Measurements from ENCODE around the gene ZBTB2.
"Not testable (repeated sequence)": the region's sequence is repeated elsewhere in the genome, so short reads cannot be mapped to it uniquely, and the experiment has no call there.

The ZBTB2 gene

DNA sequence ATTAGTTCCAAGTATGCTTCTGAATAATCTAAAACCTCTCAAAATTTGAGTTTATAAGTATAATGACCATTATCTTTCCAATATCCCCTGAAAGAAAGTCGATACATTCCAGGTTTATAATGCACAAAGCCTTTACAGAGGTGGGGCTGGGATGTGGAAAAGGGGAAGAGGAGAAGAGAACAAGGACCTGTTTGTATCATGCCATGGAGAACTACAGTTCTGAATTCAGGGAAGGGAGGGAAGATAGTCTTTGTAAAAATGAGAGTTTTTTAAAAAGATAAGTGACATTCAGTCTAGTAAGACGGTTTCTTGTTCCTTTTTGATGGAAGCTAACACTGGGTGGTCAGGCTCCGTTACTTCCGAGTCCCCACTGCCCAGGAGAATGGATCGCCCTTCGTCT, 26.1 kb downstream of the ZBTB2 start:
- Histone ChIP-seq H3K9me3 (ENCODE audit: severe bottlenecking) (no peaks in the 10 kb centered on the region), H3K4me3 (ENCODE audit: low read depth, low read length) (no peak overlapping the region), H3K36me3 (peaks cover 34% of the 10 kb centered on the region), H3K27me3 (ENCODE audit: insufficient read depth, low read depth, severe bottlenecking) (no peaks in the 10 kb centered on the region), H3K27ac (no peak overlapping the region)
- DNase-seq: no peak
- TF ChIP-seq, protein P1, sequence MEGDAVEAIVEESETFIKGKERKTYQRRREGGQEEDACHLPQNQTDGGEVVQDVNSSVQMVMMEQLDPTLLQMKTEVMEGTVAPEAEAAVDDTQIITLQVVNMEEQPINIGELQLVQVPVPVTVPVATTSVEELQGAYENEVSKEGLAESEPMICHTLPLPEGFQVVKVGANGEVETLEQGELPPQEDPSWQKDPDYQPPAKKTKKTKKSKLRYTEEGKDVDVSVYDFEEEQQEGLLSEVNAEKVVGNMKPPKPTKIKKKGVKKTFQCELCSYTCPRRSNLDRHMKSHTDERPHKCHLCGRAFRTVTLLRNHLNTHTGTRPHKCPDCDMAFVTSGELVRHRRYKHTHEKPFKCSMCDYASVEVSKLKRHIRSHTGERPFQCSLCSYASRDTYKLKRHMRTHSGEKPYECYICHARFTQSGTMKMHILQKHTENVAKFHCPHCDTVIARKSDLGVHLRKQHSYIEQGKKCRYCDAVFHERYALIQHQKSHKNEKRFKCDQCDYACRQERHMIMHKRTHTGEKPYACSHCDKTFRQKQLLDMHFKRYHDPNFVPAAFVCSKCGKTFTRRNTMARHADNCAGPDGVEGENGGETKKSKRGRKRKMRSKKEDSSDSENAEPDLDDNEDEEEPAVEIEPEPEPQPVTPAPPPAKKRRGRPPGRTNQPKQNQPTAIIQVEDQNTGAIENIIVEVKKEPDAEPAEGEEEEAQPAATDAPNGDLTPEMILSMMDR (IDR thresholded peaks at IDR 0.05; ENCODE audit: low read depth, low read length): no peak

DNA sequence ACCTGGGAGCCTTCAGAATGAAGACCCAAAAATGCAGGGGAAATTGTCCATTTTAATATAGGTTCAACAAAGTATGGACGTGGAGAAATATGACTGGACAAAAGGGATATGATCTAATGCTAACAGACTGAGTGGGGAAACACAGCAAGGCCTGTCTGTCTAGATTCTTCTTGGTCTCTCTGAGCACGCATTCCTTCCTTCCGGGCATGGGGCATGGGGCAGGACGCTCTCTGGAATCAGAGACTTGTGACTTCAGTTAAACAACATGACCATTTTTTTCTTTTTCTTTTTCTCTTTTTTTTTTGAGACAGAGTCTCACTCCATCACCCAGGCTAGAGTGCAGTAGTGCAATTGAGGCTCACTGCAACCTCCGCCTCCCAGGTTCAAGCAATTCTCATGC, 31.9 kb downstream of the ZBTB2 start:
- H3K27ac ChIP-seq: no peak overlapping the region
- H3K27me3 ChIP-seq (ENCODE audit: insufficient read depth, low read depth, severe bottlenecking): no peaks in the 10 kb centered on the region
- TF ChIP-seq, protein P1 (IDR thresholded peaks at IDR 0.05; ENCODE audit: low read depth, low read length): no peak
- H3K4me3 ChIP-seq (ENCODE audit: low read depth, low read length): no peak overlapping the region
- H3K9me3 ChIP-seq (ENCODE audit: severe bottlenecking): no peaks in the 10 kb centered on the region
- H3K36me3 ChIP-seq: peaks cover 6% of the 10 kb centered on the region
- DNase-seq: no peak

DNA sequence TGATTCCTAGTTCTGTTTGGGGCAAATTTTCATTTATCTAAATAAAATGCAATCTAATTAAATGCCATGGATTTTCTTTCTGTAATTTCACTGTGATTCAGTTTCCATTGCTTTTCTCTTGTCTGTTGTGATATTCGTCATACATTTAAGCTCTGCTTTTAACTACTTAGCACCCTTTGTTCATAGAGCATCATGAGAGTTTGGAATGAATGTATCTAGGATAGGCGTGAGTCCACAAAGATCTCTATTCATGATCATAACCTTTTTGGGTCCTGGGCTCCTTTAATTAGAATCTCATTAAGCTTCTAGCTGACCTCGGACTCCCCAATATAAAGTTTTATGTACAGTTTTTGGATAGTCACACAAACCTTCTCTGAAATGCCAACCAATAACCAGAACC, 32.9 kb downstream of the ZBTB2 start:
- peaks cover 6% of the 10 kb centered on the region for H3K36me3 ChIP-seq
- TF ChIP-seq, protein P1 (IDR thresholded peaks at IDR 0.05; ENCODE audit: low read depth, low read length): no peak
- DNase-seq: no peak

DNA sequence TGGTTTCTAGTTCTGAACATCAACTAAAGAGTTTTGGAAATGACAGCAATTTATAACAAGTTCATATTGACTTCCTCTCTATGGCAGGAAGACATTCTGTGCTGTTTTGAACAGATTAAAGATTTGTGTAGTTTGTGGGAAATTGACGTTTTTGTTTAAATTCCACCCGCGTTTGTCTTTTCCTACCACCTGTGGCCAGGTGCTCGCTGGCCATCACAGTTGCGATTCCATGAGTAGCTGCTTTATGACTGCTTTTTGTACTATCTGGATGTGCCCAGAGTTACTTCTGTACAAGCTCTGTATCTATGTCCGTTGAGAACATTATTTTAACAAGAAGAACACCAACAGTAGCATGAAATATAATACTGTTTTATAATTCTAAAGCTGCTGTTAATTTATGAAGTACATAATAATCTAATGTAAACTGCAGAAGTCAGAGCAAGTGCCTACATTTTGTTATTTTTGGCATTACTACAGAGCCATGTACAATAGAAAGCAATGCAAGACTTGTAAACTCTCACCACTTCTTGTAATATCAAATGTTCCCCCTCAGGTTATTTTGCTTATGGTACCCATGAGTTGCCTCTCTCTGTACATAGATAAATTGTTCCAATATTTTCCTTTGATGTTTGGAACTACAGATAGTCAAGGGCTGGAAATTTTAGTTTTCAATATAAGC, 33.5 kb downstream of the ZBTB2 start:
- Histone ChIP-seq H3K9me3 (ENCODE audit: severe bottlenecking) (no peaks in the 10 kb centered on the region), H3K4me3 (ENCODE audit: low read depth, low read length) (no peak overlapping the region), H3K27ac (no peak overlapping the region), H3K36me3 (peaks cover 6% of the 10 kb centered on the region), H3K27me3 (ENCODE audit: insufficient read depth, low read depth, severe bottlenecking) (no peaks in the 10 kb centered on the region)
- DNase-seq: no peak
- TF ChIP-seq, protein P1 (IDR thresholded peaks at IDR 0.05; ENCODE audit: low read depth, low read length): no peak

More for the DNA sequence above, 32.9 kb downstream of the ZBTB2 start:
- H3K9me3 ChIP-seq (ENCODE audit: severe bottlenecking): no peaks in the 10 kb centered on the region
- no peak overlapping the region for H3K4me3 ChIP-seq (ENCODE audit: low read depth, low read length)
- no peaks in the 10 kb centered on the region for H3K27me3 ChIP-seq (ENCODE audit: insufficient read depth, low read depth, severe bottlenecking)
- no peak overlapping the region for H3K27ac ChIP-seq

DNA sequence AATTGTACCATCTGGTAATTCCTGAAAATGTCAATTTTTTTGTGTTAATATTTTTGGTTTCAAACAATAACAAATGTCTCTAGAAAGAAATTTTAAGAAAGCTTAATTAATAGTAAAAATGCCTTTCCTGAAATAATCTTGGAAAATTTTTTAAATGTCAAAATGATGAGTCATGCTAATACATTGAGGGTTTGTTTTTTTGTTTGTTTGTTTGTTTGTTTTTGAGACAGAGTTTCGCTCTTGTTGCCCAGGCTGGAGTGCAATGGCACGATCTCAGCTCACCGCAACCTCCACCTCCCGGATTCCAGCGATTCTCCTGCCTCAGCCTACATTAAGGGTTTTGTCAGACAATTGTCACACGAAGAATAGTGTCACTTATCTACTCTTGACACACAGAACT, 34.4 kb downstream of the ZBTB2 start:
- not testable (repeated sequence) for H3K36me3 ChIP-seq; DNase-seq; H3K27ac ChIP-seq; H3K4me3 ChIP-seq (ENCODE audit: low read depth, low read length); H3K27me3 ChIP-seq (ENCODE audit: insufficient read depth, low read depth, severe bottlenecking); H3K9me3 ChIP-seq (ENCODE audit: severe bottlenecking)

DNA sequence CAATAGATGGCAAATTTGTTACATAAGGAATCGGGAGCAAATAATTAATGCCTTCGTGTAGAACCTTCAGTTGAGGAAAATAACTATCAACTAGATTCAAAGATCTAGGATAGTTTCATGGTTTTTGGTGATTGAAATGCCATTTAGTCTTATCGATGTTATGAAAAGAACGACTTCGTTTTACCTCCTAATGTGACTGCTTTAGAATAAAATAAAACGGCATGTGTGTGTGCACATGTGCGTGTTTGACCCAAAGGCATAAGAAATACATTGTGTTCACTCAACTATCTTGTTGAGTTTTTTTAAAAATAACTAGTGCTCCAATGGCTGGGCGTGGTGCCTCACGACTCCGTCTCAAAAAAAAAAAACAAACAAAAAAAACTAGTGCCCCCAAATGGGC, 37.6 kb downstream of the ZBTB2 start:
- Histone ChIP-seq H3K4me3 (ENCODE audit: low read depth, low read length) (no peak overlapping the region), H3K36me3 (no peaks in the 10 kb centered on the region), H3K9me3 (ENCODE audit: severe bottlenecking) (no peaks in the 10 kb centered on the region), H3K27ac (no peak overlapping the region), H3K27me3 (ENCODE audit: insufficient read depth, low read depth, severe bottlenecking) (no peaks in the 10 kb centered on the region)
- DNase-seq: no peak
- TF ChIP-seq, protein P1 (IDR thresholded peaks at IDR 0.05; ENCODE audit: low read depth, low read length): no peak
